Mononuclear cell (primary cell): Measurements from ENCODE around the gene PCP4. TPM values are rescaled to one million over a fixed set of nuclear protein-coding genes. Genes with fewer than 3 reads are reported as not detected.

Source experiments
- H3K27me3 ChIP-seq: 2 replicates; pipeline ENCODE4 v1.6.0; 2011; ENCODE audit warnings: low read length, control low read depth; ENCODE audit not compliant: insufficient read depth
- H3K4me1 ChIP-seq: 2 replicates; pipeline ENCODE4 v1.5.1; 2011; ENCODE audit warnings: mild to moderate bottlenecking, low read length, control low read depth; ENCODE audit not compliant: insufficient read depth
- H3K4me3 ChIP-seq: 2 replicates; pipeline ENCODE4 v1.5.1; 2011; ENCODE audit warnings: mild to moderate bottlenecking, low read length, moderate library complexity
- H3K9me3 ChIP-seq: 2 replicates; pipeline ENCODE4 v1.5.1; 2011; ENCODE audit warnings: low read depth, mild to moderate bottlenecking, control low read depth, low read length
- total RNA-seq: library from RNA; depleted of rRNA; stranded (reverse); fragments of >200 nt; gene quantifications from one replicate; pipeline ENCODE4 v1.2.3, GENCODE V29; 2012

PCP4 gene
- total RNA-seq, 1 donor, result not detected

DNA sequence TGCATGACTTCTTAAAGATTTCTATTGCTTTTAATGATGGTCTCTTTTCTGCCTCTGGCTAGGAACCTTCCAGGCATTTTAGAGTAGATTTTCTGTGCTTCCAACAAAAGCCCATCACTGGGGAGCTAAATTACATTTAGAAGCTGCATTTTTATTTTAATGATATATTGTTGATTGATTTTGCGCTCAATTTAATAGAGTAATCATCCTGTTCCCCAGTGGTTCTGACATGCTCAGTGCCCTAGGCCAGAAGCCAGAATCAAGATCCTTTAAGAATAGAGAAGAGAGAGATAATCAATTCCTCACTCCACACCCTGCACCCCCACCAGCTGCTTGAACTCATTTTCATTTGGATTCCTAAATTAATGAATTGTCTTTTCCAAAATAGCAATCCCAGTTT is 97.8 kb downstream of the PCP4 start:
- no peaks in the 10 kb centered on the region for H3K27me3 ChIP-seq
- H3K4me3 ChIP-seq, result no peak overlapping the region
- H3K4me1 ChIP-seq, result no peaks in the 10 kb centered on the region
- peaks cover 4% of the 10 kb centered on the region for H3K9me3 ChIP-seq

DNA sequence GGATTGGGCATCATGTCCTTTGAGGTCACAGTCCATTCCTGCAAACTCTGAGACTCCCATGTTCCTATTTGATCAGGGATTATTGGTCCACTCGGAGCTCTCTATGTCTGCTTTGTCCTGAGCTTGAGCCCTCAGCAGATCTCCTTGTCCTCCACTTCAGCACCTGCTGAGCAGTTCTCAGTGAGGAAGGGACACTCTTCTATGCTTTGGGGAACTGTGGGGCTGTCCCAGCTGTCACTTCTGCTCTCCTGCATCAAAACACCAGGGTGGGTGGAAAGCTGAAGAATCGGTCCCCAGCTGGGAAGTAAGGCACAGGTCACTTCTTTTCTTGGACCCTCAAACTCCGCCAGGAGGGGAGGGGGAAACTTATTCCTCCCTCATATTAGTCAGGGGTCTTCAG is 99.5 kb downstream of the PCP4 start:
- H3K9me3 ChIP-seq, result no peaks in the 10 kb centered on the region
- H3K27me3 ChIP-seq, result no peaks in the 10 kb centered on the region
- H3K4me1 ChIP-seq, result no peaks in the 10 kb centered on the region

DNA sequence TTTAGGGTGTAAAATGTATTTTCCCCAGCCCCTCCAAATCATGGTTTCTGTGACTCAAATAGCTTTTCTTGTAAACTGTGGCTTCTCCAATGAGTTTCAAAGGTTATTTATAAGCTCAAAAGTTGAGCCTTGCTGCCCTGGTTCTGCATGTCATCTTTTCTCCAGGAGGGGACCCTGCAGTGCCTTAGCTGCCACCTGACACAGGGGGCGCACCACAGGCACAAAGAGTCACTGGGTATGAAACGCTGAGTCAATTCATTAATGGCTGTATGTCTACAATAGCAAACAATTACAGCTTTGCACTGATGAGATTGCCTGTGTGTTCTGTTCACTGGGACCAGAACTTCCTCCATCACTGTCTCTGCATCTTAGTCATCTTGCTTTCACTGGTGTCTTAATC is 100.8 kb downstream of the PCP4 start:
- no peaks in the 10 kb centered on the region for H3K27me3 ChIP-seq
- H3K4me1 ChIP-seq, result no peaks in the 10 kb centered on the region
- H3K9me3 ChIP-seq, result no peaks in the 10 kb centered on the region
- H3K4me3 ChIP-seq, result no peak overlapping the region

More for the DNA sequence above, 99.5 kb downstream of the PCP4 start:
- H3K4me3 ChIP-seq, result no peak overlapping the region

DNA sequence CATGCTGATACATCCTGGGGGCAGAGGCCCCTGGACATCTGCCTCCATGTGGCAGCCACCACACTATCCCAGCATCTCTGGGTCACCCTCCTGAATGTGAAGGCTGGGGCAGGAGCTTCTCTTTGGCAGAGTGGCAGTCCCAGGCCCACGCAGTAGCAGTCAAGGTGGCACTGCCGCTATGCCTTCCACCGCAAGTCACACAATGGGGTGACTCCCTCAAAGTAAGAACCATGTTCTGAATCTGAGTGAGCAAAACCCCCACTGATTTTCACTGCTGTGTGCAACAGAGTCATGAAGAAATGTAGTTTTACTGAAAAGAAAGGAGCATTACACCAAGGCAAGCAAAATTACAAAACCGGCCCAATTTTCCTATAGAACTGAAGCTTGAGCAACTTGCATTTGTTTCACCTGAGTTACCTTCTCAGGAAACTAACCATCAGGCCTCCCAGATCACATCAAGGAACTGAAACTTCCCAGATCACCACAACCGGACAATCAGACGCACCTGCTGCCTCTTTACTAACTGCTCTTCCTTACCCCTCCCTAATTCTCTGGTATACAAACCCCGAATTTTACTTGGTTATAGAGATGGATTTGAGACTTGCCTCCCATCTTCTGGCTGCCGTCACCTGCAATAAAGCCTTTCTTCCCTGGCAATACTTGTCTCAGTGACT is 102.6 kb downstream of the PCP4 start:
- H3K4me3 ChIP-seq, result no peak overlapping the region
- no peaks in the 10 kb centered on the region for H3K27me3 ChIP-seq
- no peaks in the 10 kb centered on the region for H3K9me3 ChIP-seq
- H3K4me1 ChIP-seq, result no peaks in the 10 kb centered on the region

DNA sequence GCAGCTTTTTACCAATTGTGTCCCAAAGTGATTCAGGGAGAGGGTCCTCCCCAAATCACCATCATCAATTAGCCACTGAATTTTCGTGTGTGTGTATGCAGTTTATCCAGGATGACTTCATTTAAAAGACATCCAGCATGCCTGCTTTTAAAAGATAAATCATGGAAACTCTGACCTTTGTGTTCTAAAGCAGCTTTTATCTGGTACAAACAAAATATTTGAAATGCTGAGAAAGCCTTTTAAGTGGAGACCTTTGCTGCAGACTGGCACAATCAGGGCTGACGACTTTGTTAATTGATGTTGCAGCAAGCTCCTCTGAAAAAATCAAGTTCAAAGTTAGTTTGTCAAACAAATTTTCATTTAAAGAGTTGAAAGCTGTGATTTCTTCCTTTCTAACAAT is 104.7 kb downstream of the PCP4 start:
- no peaks in the 10 kb centered on the region for H3K27me3 ChIP-seq
- no peak overlapping the region for H3K4me3 ChIP-seq
- no peaks in the 10 kb centered on the region for H3K4me1 ChIP-seq
- H3K9me3 ChIP-seq, result no peaks in the 10 kb centered on the region

DNA sequence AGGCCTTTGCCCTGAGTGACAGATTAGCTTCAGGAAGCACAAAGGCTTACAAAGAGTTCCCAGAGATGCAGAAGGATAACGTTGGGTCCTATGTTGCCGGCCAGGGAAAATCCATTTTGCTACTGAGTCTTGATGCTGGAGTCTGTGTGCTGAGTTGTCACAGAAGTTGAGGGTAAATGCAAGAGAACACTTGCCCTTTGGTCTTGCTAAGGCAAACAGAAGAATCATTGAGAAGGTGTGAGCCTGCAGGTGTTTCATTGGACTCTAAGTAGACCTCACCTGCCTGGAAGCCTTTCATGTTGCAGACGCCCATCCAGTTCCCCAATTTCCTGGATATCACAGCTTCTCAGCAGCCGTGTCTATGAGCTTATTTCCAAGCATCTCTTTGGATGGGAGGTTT is 105.2 kb downstream of the PCP4 start:
- Histone ChIP-seq H3K27me3 (no peaks in the 10 kb centered on the region), H3K4me3 (no peak overlapping the region), H3K9me3 (no peaks in the 10 kb centered on the region), H3K4me1 (no peaks in the 10 kb centered on the region)

DNA sequence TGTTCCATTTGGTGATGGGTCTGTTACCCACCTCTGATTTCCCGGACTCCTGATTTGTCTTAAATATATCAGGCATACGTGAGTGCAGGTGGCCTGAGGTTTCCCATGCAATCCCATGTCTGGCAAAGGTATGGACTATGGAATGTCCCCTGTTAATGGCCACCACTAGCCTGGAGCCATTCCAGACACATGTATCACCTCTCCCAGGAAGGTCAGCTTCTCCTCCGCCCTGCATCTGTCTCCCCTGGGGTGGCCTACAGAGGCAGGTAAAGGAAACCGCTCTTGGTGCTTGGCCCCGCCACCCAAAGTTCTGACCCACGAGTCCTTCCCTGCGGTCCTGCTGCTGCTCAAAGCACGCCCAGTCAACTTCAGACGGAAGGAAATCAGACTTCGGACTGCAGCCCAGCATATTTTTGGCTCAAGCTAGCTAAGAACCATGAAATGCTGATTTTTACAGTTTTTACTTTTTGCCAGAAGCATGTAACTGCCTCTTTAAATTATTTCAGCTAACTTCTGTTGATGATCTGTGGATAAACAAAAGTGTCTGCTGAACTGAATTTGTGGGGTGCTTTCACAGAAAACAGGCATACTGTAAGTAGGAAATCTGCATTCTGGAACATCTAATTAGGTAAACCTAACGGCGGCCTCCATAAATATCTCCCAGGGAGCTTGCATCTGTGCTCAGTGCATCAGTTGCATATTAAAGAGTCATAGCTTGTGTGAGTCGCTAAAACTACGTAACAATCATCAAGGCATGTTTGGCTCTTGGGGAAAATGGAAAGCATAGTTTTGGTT is 105.9 kb downstream of the PCP4 start:
- Histone ChIP-seq H3K27me3 (no peaks in the 10 kb centered on the region), H3K4me1 (no peaks in the 10 kb centered on the region), H3K9me3 (no peaks in the 10 kb centered on the region), H3K4me3 (no peak overlapping the region)

DNA sequence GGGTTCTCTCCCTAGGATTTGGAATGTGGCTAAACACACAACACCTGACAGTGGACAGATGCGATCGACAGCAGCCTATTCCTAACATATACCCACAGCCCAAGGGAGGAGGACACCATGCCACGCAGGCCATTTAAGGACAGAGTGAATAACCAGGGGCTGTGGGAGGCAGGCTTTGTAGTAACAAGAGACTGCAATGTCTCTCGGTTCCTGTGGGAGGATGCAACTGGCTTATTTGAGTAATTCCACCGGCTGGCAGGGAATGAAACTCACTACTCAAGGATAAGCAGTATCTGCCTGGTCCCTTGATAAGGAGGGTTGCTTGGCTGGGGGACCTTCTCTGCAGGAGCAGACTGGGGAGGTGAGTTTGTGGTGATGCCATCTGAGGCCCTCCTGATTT is 109.6 kb downstream of the PCP4 start:
- Histone ChIP-seq H3K9me3 (no peaks in the 10 kb centered on the region), H3K4me3 (no peak overlapping the region), H3K27me3 (no peaks in the 10 kb centered on the region), H3K4me1 (no peaks in the 10 kb centered on the region)

Other genes with a start within 250 kb of the PCP4 start
- gene IGSF5, start 122.3 kb upstream of the PCP4 start, total RNA-seq, result not detected